AG09319 (cell line): Measurements from ENCODE around the gene SGMS2.

Experiments used
- DNase-seq: peaks from one replicate; pipeline ENCODE4 v3.0.0-alpha.2; 2010; ENCODE audit warnings: low read depth; ENCODE audit errors: extremely low read depth
- TF ChIP-seq, protein P1 (sequence below): IDR thresholded peaks from 2 replicates; pipeline ENCODE4 v1.5.1; 2011; ENCODE audit warnings: low read depth, mild to moderate bottlenecking, inconsistent platforms, low read length, moderate library complexity

SGMS2 gene

DNA sequence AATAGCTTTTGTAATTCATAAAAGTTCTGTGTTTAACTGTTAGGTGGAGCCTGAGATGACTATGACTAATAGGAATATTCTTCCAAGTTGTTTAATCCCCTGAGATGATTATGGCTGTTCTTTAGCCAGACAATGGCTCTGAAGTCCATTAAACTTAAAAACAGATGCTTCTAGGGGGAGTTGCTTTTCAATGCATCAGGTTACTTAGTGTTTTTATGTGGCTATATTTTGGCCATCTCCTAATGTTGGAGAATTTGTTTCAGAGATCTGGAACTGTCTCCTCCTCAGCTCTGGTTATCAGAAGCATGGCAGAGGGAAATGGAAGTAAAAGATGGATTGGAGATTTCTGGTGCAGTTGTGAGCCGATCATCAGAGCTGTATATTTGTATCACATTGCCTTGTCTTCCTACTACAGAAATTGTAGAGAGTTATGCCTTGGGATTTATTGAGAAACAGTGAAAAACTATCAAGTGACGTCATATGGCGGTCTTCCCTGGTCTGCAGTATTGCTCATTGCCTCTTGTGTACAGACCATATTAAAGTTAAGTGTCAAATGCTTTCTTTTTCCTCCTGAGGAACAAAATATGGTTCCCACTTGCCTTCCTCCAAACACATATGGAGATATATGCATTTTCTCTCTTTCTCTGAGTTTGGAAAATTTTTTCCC is 29.8 kb downstream of the SGMS2 start:
- no peak for DNase-seq

GRCh38 chr4:107855723-107856122 is 31.0 kb downstream of the SGMS2 start:
- TF ChIP-seq, protein P1, sequence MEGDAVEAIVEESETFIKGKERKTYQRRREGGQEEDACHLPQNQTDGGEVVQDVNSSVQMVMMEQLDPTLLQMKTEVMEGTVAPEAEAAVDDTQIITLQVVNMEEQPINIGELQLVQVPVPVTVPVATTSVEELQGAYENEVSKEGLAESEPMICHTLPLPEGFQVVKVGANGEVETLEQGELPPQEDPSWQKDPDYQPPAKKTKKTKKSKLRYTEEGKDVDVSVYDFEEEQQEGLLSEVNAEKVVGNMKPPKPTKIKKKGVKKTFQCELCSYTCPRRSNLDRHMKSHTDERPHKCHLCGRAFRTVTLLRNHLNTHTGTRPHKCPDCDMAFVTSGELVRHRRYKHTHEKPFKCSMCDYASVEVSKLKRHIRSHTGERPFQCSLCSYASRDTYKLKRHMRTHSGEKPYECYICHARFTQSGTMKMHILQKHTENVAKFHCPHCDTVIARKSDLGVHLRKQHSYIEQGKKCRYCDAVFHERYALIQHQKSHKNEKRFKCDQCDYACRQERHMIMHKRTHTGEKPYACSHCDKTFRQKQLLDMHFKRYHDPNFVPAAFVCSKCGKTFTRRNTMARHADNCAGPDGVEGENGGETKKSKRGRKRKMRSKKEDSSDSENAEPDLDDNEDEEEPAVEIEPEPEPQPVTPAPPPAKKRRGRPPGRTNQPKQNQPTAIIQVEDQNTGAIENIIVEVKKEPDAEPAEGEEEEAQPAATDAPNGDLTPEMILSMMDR = no peak
- no peak for DNase-seq

More for the DNA sequence above, 29.8 kb downstream of the SGMS2 start:
- TF ChIP-seq, protein P1 = no peak

DNA sequence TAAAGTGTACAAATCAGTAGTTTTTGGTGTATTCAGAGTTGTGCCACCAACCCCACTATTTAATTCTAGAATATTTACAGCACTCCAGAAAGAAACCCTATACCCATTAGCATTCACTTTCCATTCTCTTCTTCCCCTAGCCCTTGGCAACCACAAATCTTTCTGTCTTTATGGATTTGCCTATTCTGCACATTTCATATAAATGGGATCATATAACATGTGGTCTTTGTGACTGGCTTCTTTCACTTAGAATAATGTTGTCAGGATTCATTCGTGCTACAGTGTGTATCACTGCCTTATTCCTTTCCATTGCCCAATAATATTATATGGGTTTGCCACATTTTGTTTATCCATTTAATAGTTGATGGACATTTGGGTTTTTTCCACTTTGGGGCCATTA is 32.2 kb downstream of the SGMS2 start:
- DNase-seq = no peak
- TF ChIP-seq, protein P1 = no peak

- no peak for DNase-seq
These were observed 33.0 kb downstream of the SGMS2 start for GRCh38 chr4:107857741-107858140.

DNA sequence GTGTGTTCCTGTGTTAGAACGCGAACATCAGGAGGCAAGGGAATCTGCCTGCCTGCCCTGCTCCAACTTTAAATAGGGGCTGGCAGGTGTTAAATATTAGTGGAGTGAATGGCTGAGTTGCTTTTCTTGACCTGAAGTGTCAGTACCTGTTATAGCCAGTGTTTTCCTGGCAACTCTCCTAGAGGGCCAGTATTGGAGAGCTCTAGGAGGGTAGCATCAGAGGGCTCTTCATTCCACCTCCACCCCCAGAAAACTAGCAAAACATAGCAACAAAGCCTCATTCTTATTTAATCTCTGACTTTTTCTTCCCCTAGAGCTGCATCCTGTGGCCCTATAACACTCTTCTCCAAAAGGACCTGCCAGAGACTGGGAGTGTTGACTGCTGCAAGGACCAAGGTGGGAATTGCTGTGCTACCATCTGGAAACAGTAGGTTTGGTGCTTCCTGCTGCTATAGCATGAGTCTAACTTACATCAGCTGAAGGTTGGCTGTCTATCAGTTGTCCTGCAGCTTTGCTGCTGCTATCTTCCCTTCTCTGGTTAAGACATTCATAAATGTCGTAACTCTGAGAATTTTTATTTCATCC is 33.5 kb downstream of the SGMS2 start:
- TF ChIP-seq, protein P1 = no peak
- DNase-seq = no peak

More at GRCh38 chr4:107857741-107858140, 33.0 kb downstream of the SGMS2 start:
- TF ChIP-seq, protein P1 = no peak

- DNase-seq = no peak
- TF ChIP-seq, protein P1 = no peak
These were observed 37.9 kb downstream of the SGMS2 start for GRCh38 chr4:107862658-107863057.

DNA sequence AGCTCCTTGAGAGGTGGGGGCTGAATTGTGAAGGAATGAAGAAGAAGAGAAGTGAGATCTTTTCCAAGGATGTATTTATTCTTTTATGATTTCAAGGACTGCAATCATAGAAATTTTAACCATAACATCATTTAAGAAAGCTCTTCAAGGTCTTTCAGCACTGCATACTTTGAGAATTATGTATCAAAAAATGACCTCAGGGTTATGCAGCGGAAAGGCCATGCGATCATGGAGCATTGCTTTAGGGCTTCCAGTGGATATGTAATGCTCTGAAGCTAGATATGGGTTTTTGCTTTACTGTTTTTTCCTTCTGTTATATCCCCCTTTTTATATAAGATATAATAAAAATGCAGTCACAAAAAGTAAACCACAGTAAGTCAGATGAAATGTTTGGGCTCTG is 38.7 kb downstream of the SGMS2 start:
- TF ChIP-seq, protein P1 = no peak
- DNase-seq = no peak
